WTC11 (cell line): ENCODE results near the gene KRT72. TPM values are rescaled to one million over a fixed set of nuclear protein-coding genes. Genes with fewer than 3 reads are reported as not detected.

Experiments used
- ATAC-seq: fragments of 200-7000 bp; cut with Tn5 transposase; 2 replicates; pipeline ENCODE4 v1.10.0; 2021; ENCODE audit warnings: mild to moderate bottlenecking, moderate library complexity
- CTCF ChIA-PET: fragments of 300-600 bp; sonication (Branson Sonifier 250); formaldehyde crosslinking; loops from one replicate; lab custom pipeline; 2021; ENCODE audit warnings: antibody characterized with exemption; lab: Charles Lee
- POLR2A ChIA-PET: fragments of 350-600 bp; sonication (Branson Sonifier 250); formaldehyde crosslinking; loops from one replicate; lab custom pipeline; 2021; ENCODE audit warnings: antibody characterized with exemption; lab: Charles Lee
- DNase-seq: peaks from one replicate; pipeline ENCODE4 v3.0.0; 2021; ENCODE audit warnings: low spot score
- H3K27ac Mint-ChIP-seq: 2 replicates; pipeline ENCODE4 v1.8.0; 2021; ENCODE audit warnings: mixed read lengths
- H3K27me3 Mint-ChIP-seq: 2 replicates; pipeline ENCODE4 v1.8.0; 2021; ENCODE audit warnings: low read depth, mild to moderate bottlenecking, moderate library complexity, mixed read lengths
- H3K36me3 Mint-ChIP-seq: 2 replicates; pipeline ENCODE4 v1.8.0; 2021; ENCODE audit warnings: mixed read lengths
- H3K4me1 Mint-ChIP-seq: 2 replicates; pipeline ENCODE4 v1.8.0; 2022; ENCODE audit warnings: mixed read lengths
- H3K4me3 Mint-ChIP-seq: 2 replicates; pipeline ENCODE4 v1.8.0; 2021; ENCODE audit warnings: mild to moderate bottlenecking, moderate library complexity, mixed read lengths
- H3K9me3 Mint-ChIP-seq: 2 replicates; pipeline ENCODE4 v1.8.0; 2021; ENCODE audit warnings: mixed read lengths
- E2F1 ChIP-seq: sonication (generic); formaldehyde crosslinking; IDR thresholded peaks from 2 replicates; pipeline ENCODE4 v1.8.0; 2022; ENCODE audit warnings: mild to moderate bottlenecking, missing genetic modification reagents
- ESRRA ChIP-seq: sonication (generic); formaldehyde crosslinking; IDR thresholded peaks from 2 replicates; pipeline ENCODE4 v1.8.1; 2022; ENCODE audit warnings: mild to moderate bottlenecking, missing genetic modification reagents, borderline replicate concordance
- GRHL2 ChIP-seq: fragments of 250-450 bp; sonication (Bioruptor Pico); IDR thresholded peaks from 2 replicates; pipeline ENCODE4 v1.8.0; 2022; ENCODE audit warnings: mild to moderate bottlenecking, moderate library complexity; ENCODE audit not compliant: insufficient replicate concordance, severe bottlenecking
- SOX15 ChIP-seq: fragments of 250-450 bp; sonication (Bioruptor Pico); IDR thresholded peaks from 2 replicates; pipeline ENCODE4 v1.9.0; 2021; ENCODE audit warnings: mild to moderate bottlenecking
- SP1 ChIP-seq: sonication (generic); formaldehyde crosslinking; conservative IDR thresholded peaks from 2 replicates; pipeline ENCODE4 v1.8.1; 2022; ENCODE audit warnings: missing genetic modification reagents
- TEAD1 ChIP-seq: sonication (generic); formaldehyde crosslinking; IDR thresholded peaks from 2 replicates; pipeline ENCODE4 v1.8.0; 2022; ENCODE audit warnings: mild to moderate bottlenecking, missing genetic modification reagents
- ZNF219 ChIP-seq: sonication (generic); formaldehyde crosslinking; IDR thresholded peaks from 2 replicates; pipeline ENCODE4 v1.8.0; 2023; ENCODE audit warnings: missing genetic modification reagents, mild to moderate bottlenecking, borderline replicate concordance
- ZNF425 ChIP-seq: fragments of 250-450 bp; sonication (Bioruptor Pico); conservative IDR thresholded peaks from 2 replicates; pipeline ENCODE4 v1.9.0; 2021; ENCODE audit warnings: mild to moderate bottlenecking
- ZNF671 ChIP-seq: fragments of 250-450 bp; sonication (Bioruptor Pico); IDR thresholded peaks from 2 replicates; pipeline ENCODE4 v1.8.0; 2021; ENCODE audit warnings: mild to moderate bottlenecking
- total RNA-seq: library from RNA; stranded (reverse); gene quantifications from 3 replicates; pipeline ENCODE4 v1.2.3, GENCODE V29; 2021
- TF ChIP-seq, protein P1 (sequence below): sonication (generic); formaldehyde crosslinking; IDR thresholded peaks from 2 replicates; pipeline ENCODE4 v1.8.1; 2022; ENCODE audit warnings: missing genetic modification reagents, borderline replicate concordance
- TF ChIP-seq, protein P2 (sequence below): fragments of 250-450 bp; sonication (Bioruptor Pico); IDR thresholded peaks from 2 replicates; pipeline ENCODE4 v1.9.0; 2021; ENCODE audit warnings: mild to moderate bottlenecking
- TF ChIP-seq, protein P3 (sequence below): sonication (generic); formaldehyde crosslinking; IDR thresholded peaks from 2 replicates; pipeline ENCODE4 v1.8.1; 2023; ENCODE audit warnings: mild to moderate bottlenecking, moderate library complexity, missing genetic modification reagents
- TF ChIP-seq, protein P4 (sequence below): fragments of 250-450 bp; sonication (Bioruptor Pico); IDR thresholded peaks from 2 replicates; pipeline ENCODE4 v1.9.0; 2021; ENCODE audit warnings: mild to moderate bottlenecking
- TF ChIP-seq, protein P5 (sequence below): fragments of 250-450 bp; sonication (Bioruptor Pico); IDR thresholded peaks from 2 replicates; pipeline ENCODE4 v1.9.0; 2021; ENCODE audit warnings: moderate library complexity, mild to moderate bottlenecking, inconsistent platforms, borderline replicate concordance

KRT72 gene
- total RNA-seq, 1 experiment from 2014 or later = not detected

- POLR2A ChIA-PET = no interaction called here
- CTCF ChIA-PET = interaction anchor here (1.2 kb wide), 1 partner anchor 257 kb away, joined by 3 read pairs; no protein-coding TSS in a partner anchor
- peaks cover 4% of the 10 kb centered on the region; the same call in 1 of the 2 replicates for H3K4me1 Mint-ChIP-seq
- H3K27me3 Mint-ChIP-seq = peaks cover 3% of the 10 kb centered on the region; the same call in 1 of the 2 replicates
- H3K4me3 Mint-ChIP-seq = no peak overlapping the region
- no peaks in the 10 kb centered on the region for H3K36me3 Mint-ChIP-seq
- DNase-seq = no peak
- H3K27ac Mint-ChIP-seq = no peak overlapping the region
- TF ChIP-seq E2F1 (no peak), ZNF425 (CRISPR knock-in tag) (no peak), SOX15 (CRISPR knock-in tag) (no peak), ESRRA (CRISPR knock-in tag) (no peak), GRHL2 (CRISPR knock-in tag) (no peak), ZNF671 (CRISPR knock-in tag) (no peak), TEAD1 (CRISPR knock-in tag) (no peak), ZNF219 (CRISPR knock-in tag) (no peak), SP1 (CRISPR knock-in tag) (no peak)
- TF ChIP-seq, protein P1, sequence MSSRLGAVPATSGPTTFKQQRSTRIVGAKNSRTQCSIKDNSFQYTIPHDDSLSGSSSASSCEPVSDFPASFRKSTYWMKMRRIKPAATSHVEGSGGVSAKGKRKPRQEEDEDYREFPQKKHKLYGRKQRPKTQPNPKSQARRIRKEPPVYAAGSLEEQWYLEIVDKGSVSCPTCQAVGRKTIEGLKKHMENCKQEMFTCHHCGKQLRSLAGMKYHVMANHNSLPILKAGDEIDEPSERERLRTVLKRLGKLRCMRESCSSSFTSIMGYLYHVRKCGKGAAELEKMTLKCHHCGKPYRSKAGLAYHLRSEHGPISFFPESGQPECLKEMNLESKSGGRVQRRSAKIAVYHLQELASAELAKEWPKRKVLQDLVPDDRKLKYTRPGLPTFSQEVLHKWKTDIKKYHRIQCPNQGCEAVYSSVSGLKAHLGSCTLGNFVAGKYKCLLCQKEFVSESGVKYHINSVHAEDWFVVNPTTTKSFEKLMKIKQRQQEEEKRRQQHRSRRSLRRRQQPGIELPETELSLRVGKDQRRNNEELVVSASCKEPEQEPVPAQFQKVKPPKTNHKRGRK = no peak
- TF ChIP-seq, protein P2, sequence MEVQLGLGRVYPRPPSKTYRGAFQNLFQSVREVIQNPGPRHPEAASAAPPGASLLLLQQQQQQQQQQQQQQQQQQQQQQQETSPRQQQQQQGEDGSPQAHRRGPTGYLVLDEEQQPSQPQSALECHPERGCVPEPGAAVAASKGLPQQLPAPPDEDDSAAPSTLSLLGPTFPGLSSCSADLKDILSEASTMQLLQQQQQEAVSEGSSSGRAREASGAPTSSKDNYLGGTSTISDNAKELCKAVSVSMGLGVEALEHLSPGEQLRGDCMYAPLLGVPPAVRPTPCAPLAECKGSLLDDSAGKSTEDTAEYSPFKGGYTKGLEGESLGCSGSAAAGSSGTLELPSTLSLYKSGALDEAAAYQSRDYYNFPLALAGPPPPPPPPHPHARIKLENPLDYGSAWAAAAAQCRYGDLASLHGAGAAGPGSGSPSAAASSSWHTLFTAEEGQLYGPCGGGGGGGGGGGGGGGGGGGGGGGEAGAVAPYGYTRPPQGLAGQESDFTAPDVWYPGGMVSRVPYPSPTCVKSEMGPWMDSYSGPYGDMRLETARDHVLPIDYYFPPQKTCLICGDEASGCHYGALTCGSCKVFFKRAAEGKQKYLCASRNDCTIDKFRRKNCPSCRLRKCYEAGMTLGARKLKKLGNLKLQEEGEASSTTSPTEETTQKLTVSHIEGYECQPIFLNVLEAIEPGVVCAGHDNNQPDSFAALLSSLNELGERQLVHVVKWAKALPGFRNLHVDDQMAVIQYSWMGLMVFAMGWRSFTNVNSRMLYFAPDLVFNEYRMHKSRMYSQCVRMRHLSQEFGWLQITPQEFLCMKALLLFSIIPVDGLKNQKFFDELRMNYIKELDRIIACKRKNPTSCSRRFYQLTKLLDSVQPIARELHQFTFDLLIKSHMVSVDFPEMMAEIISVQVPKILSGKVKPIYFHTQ (CRISPR knock-in tag) = no peak
- TF ChIP-seq, protein P3, sequence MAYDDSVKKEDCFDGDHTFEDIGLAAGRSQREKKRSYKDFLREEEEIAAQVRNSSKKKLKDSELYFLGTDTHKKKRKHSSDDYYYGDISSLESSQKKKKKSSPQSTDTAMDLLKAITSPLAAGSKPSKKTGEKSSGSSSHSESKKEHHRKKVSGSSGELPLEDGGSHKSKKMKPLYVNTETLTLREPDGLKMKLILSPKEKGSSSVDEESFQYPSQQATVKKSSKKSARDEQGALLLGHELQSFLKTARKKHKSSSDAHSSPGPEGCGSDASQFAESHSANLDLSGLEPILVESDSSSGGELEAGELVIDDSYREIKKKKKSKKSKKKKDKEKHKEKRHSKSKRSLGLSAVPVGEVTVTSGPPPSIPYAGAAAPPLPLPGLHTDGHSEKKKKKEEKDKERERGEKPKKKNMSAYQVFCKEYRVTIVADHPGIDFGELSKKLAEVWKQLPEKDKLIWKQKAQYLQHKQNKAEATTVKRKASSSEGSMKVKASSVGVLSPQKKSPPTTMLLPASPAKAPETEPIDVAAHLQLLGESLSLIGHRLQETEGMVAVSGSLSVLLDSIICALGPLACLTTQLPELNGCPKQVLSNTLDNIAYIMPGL (CRISPR knock-in tag) = no peak
- TF ChIP-seq, protein P4, sequence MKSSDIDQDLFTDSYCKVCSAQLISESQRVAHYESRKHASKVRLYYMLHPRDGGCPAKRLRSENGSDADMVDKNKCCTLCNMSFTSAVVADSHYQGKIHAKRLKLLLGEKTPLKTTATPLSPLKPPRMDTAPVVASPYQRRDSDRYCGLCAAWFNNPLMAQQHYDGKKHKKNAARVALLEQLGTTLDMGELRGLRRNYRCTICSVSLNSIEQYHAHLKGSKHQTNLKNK (CRISPR knock-in tag) = no peak
- TF ChIP-seq, protein P5, sequence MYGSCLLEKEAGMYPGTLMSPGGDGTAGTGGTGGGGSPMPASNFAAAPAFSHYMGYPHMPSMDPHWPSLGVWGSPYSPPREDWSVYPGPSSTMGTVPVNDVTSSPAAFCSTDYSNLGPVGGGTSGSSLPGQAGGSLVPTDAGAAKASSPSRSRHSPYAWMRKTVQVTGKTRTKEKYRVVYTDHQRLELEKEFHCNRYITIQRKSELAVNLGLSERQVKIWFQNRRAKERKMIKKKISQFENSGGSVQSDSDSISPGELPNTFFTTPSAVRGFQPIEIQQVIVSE (CRISPR knock-in tag) = no peak
- TF ChIP-seq, all 79 proteins: peak for 0
- no peak for ATAC-seq
- H3K9me3 Mint-ChIP-seq = no peaks in the 10 kb centered on the region
Measured at GRCh38 chr12:52613384-52614030, 12.2 kb upstream of the KRT72 start.
